Erythroblast (primary cell): ENCODE data around the gene OSBPL3.

ENCODE experiments used
- GATA1 ChIP-seq: IDR thresholded peaks from 2 replicates; pipeline ENCODE4 v1.6.1; 2011; ENCODE audit warnings: low read depth, mild to moderate bottlenecking, control low read depth, low read length, moderate library complexity
- POLR2A ChIP-seq: IDR thresholded peaks from 2 replicates; pipeline ENCODE4 v1.6.1; 2011; ENCODE audit warnings: mild to moderate bottlenecking, low read length

- TF ChIP-seq POLR2A (no peak), GATA1 (no peak)
Measured at GRCh38 chr7:24788075-24788474, 191.9 kb downstream of the OSBPL3 start.
